GM12878 (cell line): ENCODE results near the gene CHRNE. TPM values are rescaled to one million over a fixed set of nuclear protein-coding genes. Genes with fewer than 3 reads are reported as not detected.

Source experiments
- BCL11A ChIP-seq: IDR thresholded peaks from 2 replicates; pipeline ENCODE4 v1.6.1; 2011; ENCODE audit warnings: low read depth, low read length
- DPF2 ChIP-seq: fragments of 450-650 bp; IDR thresholded peaks from 2 replicates; pipeline ENCODE4 v1.6.1; 2017; ENCODE audit warnings: mild to moderate bottlenecking
- EGR1 ChIP-seq, 2 experiments: IDR thresholded peaks; 1 replicate in 1 of 2; 2 replicates in 1 of 2; pipeline ENCODE4 v1.6.1; 2011 to 2012; ENCODE audit warnings: low read depth in 2 of 2, low read length in 2 of 2, borderline replicate concordance in 1 of 2, mild to moderate bottlenecking in 1 of 2, moderate library complexity in 1 of 2
- EZH2 ChIP-seq: IDR thresholded peaks from 2 replicates; pipeline ENCODE4 v1.6.1; 2012; ENCODE audit warnings: low read depth, mild to moderate bottlenecking, control low read depth, inconsistent platforms, low read length, borderline replicate concordance; ENCODE audit not compliant: control insufficient read depth
- HCFC1 ChIP-seq: fragments of 150-350 bp; IDR thresholded peaks from 2 replicates; pipeline ENCODE4 v1.6.1; 2014; ENCODE audit warnings: low read length
- IKZF2 ChIP-seq, 2 experiments: fragments of 450-650 bp; IDR thresholded peaks; 2 replicates each; pipeline ENCODE4 v1.6.1; 2017; ENCODE audit warnings: mild to moderate bottlenecking in 2 of 2, moderate library complexity in 2 of 2
- MEF2A ChIP-seq: IDR thresholded peaks from 2 replicates; pipeline ENCODE4 v1.6.1; 2011; ENCODE audit warnings: low read depth, mild to moderate bottlenecking, low read length, moderate library complexity; ENCODE audit not compliant: insufficient read depth
- MTA3 ChIP-seq: IDR thresholded peaks from 2 replicates; pipeline ENCODE4 v1.6.1; 2012; ENCODE audit warnings: low read length, inconsistent platforms, borderline replicate concordance
- MYC ChIP-seq: IDR thresholded peaks from 2 replicates; pipeline ENCODE4 v1.6.1; 2011; ENCODE audit warnings: mild to moderate bottlenecking, low read length, moderate library complexity, inconsistent platforms; ENCODE audit not compliant: insufficient read depth, insufficient replicate concordance, insufficient read length, severe bottlenecking
- NFIC ChIP-seq: IDR thresholded peaks from 2 replicates; pipeline ENCODE4 v1.6.1; 2012; ENCODE audit warnings: low read depth, mild to moderate bottlenecking, inconsistent platforms, low read length, moderate library complexity
- NFYA ChIP-seq: IDR thresholded peaks from 2 replicates; pipeline ENCODE4 v1.6.1; 2011; ENCODE audit warnings: low read depth, mild to moderate bottlenecking, low read length, improper control_type of control experiment, borderline replicate concordance
- POLR2A ChIP-seq: IDR thresholded peaks from 2 replicates; pipeline ENCODE4 v1.6.1; 2011; ENCODE audit warnings: low read depth, mild to moderate bottlenecking, low read length
- SPI1 ChIP-seq: IDR thresholded peaks from 2 replicates; pipeline ENCODE4 v1.6.1; 2011; ENCODE audit warnings: low read depth, mild to moderate bottlenecking, low read length, moderate library complexity, borderline replicate concordance; ENCODE audit not compliant: insufficient read depth
- SUZ12 ChIP-seq: fragments of 200-600 bp; sonication (generic); IDR thresholded peaks from one replicate; pipeline ENCODE4 v1.6.1; 2018; ENCODE audit warnings: antibody characterized with exemption, mild to moderate bottlenecking; ENCODE audit not compliant: unreplicated experiment
- TARDBP ChIP-seq: IDR thresholded peaks from 2 replicates; pipeline ENCODE4 v1.6.1; 2016; ENCODE audit warnings: borderline replicate concordance
- ZNF622 ChIP-seq: fragments of 450-650 bp; IDR thresholded peaks from 2 replicates; pipeline ENCODE4 v1.6.1; 2017; ENCODE audit warnings: mild to moderate bottlenecking, inconsistent platforms
- polyA plus RNA-seq, 11 experiments: library from polyadenylated mRNA; depleted of rRNA in 4 of 11; unstranded in 6 of 11; stranded (reverse) in 5 of 11; fragments of >200 nt; fragmentation: Nextera tagmentation in 4 of 11; fragmentation: Illumina TruSeq in 1 of 11; extraction: Ambion mirVana in 4 of 11; extraction: Trizol in 1 of 11; gene quantifications; 1 replicate in 1 of 11; 2 replicates in 10 of 11; pipeline versions ENCODE4 v1.2.1 to v1.2.3, GENCODE V29; 2011 to 2016; ENCODE audit warnings: inconsistent platforms in 2 of 11, missing spikeins in 2 of 11, low read depth in 1 of 11
- total RNA-seq, 4 experiments: library from RNA; depleted of rRNA in 3 of 4; stranded (reverse); fragments of >200 nt in 3 of 4; fragmentation: Illumina TruSeq in 1 of 4; extraction: Trizol in 1 of 4; gene quantifications; 2 replicates each; pipeline versions ENCODE4 v1.2.1 to v1.2.3, GENCODE V29; 2013 to 2021
- TF ChIP-seq, protein P1 (sequence below): IDR thresholded peaks from 2 replicates; pipeline ENCODE4 v1.6.1; 2012; ENCODE audit warnings: low read depth, low read length, improper control_type of control experiment
- TF ChIP-seq, protein P2 (sequence below): IDR thresholded peaks from 2 replicates; pipeline ENCODE4 v1.6.1; 2012; ENCODE audit warnings: low read depth, low read length, improper control_type of control experiment
- TF ChIP-seq, protein P3 (sequence below): fragments of 450-650 bp; IDR thresholded peaks from 2 replicates; pipeline ENCODE4 v1.6.1; 2016; ENCODE audit warnings: mild to moderate bottlenecking
- TF ChIP-seq, protein P4 (sequence below): IDR thresholded peaks from 2 replicates; pipeline ENCODE4 v1.6.1; 2011; ENCODE audit warnings: mild to moderate bottlenecking, low read depth, low read length, moderate library complexity; ENCODE audit not compliant: insufficient replicate concordance
- TF ChIP-seq, protein P5 (sequence below): fragments of 450-650 bp; conservative IDR thresholded peaks from 2 replicates; pipeline ENCODE4 v1.6.1; 2017; ENCODE audit warnings: mild to moderate bottlenecking, moderate library complexity

Gene CHRNE
- total and polyA plus RNA-seq, 10 of the 15 experiments (the other 5 are each of a cell fraction or from before 2014, with no cell fraction given): 0.05 to 0.11 (median 0.08) TPM; not detected in 6

DNA sequence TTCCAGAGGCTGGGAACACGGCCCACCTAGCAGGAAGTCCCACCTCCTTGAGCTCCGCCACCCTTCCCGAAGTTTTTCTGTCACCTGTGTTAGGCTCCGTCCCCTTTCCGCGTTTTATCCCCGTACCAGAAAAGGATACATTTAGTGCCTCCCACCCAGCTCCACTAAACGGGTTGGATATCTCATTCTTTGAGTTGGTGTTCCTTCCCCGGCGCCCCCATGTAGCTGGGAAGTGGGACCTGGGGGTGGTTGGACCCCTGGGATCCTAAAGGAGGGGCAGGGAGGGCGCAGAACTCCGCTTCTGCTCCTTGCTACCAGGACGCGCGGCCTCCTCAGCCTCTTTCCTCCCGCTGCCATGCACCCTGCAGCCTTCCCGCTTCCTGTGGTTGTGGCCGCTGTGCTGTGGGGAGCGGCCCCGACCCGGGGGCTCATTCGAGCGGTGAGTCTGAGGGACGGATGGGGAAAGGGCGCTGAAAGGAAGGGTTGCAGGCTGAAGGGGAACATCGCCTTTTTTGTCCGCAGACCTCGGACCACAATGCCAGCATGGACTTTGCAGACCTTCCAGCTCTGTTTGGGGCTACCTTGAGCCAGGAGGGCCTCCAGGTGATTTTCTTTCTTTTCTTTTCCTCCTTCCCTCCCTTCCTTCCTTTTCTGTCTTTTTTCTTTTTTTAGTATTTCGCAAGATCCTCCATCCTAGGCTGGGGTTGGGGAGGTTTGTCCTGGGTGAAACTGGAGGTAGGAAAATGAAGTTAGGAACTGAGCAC, 37.8 kb upstream of the CHRNE start (continued):
- no peak for TF ChIP-seq MEF2A
- TF ChIP-seq, protein P1, sequence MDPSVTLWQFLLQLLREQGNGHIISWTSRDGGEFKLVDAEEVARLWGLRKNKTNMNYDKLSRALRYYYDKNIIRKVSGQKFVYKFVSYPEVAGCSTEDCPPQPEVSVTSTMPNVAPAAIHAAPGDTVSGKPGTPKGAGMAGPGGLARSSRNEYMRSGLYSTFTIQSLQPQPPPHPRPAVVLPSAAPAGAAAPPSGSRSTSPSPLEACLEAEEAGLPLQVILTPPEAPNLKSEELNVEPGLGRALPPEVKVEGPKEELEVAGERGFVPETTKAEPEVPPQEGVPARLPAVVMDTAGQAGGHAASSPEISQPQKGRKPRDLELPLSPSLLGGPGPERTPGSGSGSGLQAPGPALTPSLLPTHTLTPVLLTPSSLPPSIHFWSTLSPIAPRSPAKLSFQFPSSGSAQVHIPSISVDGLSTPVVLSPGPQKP: no peak
- TF ChIP-seq POLR2A: peak; percentile 71
- TF ChIP-seq, protein P2, sequence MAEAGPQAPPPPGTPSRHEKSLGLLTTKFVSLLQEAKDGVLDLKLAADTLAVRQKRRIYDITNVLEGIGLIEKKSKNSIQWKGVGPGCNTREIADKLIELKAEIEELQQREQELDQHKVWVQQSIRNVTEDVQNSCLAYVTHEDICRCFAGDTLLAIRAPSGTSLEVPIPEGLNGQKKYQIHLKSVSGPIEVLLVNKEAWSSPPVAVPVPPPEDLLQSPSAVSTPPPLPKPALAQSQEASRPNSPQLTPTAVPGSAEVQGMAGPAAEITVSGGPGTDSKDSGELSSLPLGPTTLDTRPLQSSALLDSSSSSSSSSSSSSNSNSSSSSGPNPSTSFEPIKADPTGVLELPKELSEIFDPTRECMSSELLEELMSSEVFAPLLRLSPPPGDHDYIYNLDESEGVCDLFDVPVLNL: no peak
- TF ChIP-seq, protein P3, sequence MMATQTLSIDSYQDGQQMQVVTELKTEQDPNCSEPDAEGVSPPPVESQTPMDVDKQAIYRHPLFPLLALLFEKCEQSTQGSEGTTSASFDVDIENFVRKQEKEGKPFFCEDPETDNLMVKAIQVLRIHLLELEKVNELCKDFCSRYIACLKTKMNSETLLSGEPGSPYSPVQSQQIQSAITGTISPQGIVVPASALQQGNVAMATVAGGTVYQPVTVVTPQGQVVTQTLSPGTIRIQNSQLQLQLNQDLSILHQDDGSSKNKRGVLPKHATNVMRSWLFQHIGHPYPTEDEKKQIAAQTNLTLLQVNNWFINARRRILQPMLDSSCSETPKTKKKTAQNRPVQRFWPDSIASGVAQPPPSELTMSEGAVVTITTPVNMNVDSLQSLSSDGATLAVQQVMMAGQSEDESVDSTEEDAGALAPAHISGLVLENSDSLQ: no peak
- peak; percentile 36 to 98; a peak in 2 of 4 replicates for TF ChIP-seq IKZF2 (IDR thresholded peaks at IDR 0.05)
- no peak for TF ChIP-seq SPI1
- TF ChIP-seq, protein P4, sequence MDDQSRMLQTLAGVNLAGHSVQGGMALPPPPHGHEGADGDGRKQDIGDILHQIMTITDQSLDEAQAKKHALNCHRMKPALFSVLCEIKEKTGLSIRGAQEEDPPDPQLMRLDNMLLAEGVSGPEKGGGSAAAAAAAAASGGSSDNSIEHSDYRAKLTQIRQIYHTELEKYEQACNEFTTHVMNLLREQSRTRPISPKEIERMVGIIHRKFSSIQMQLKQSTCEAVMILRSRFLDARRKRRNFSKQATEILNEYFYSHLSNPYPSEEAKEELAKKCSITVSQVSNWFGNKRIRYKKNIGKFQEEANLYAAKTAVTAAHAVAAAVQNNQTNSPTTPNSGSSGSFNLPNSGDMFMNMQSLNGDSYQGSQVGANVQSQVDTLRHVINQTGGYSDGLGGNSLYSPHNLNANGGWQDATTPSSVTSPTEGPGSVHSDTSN: no peak
- no peak for TF ChIP-seq BCL11A
- TF ChIP-seq EGR1 (IDR thresholded peaks at IDR 0.05; ENCODE audit: borderline replicate concordance in 1 of 2, low read depth in 2 of 2, low read length in 2 of 2): no peak
- TF ChIP-seq HCFC1: no peak
- no peak for TF ChIP-seq NFYA
- TF ChIP-seq MYC: no peak
- TF ChIP-seq, protein P5, sequence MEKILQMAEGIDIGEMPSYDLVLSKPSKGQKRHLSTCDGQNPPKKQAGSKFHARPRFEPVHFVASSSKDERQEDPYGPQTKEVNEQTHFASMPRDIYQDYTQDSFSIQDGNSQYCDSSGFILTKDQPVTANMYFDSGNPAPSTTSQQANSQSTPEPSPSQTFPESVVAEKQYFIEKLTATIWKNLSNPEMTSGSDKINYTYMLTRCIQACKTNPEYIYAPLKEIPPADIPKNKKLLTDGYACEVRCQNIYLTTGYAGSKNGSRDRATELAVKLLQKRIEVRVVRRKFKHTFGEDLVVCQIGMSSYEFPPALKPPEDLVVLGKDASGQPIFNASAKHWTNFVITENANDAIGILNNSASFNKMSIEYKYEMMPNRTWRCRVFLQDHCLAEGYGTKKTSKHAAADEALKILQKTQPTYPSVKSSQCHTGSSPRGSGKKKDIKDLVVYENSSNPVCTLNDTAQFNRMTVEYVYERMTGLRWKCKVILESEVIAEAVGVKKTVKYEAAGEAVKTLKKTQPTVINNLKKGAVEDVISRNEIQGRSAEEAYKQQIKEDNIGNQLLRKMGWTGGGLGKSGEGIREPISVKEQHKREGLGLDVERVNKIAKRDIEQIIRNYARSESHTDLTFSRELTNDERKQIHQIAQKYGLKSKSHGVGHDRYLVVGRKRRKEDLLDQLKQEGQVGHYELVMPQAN: peak; percentile 64; the same call in 1 of the 2 replicates
- TF ChIP-seq EZH2: no peak
- TF ChIP-seq TARDBP: no peak
- no peak for TF ChIP-seq NFIC
- TF ChIP-seq ZNF622: no peak
- TF ChIP-seq DPF2: no peak
- TF ChIP-seq MTA3: no peak
- TF ChIP-seq SUZ12: no peak
